ENCODE measurements around the gene ZNF337.

The ZNF337 gene

GRCh38 chr20:25624500-25624939 is 72.1 kb downstream of the ZNF337 start:
- no peak for DNase-seq
